HCT116 (cell line): ENCODE measurements around the gene HNF4A. TPM values are rescaled to one million over a fixed set of nuclear protein-coding genes. Genes with fewer than 3 reads are reported as not detected.

ENCODE experiments used
- ATAC-seq: fragments of 200-7000 bp; cut with Tn5 transposase; 2 replicates; pipeline ENCODE4 v1.9.1; 2020; ENCODE audit warnings: mild to moderate bottlenecking, moderate library complexity
- BruUV-seq: library from RNA; stranded (reverse); fragments of 400-500 nt; replicated peaks from 2 replicates; lab custom pipeline; 2021; lab: Mats Ljungman, UMichigan
- CTCF ChIA-PET: fragments of 300-600 bp; sonication (Branson Sonifier 250); formaldehyde crosslinking; loops from one replicate; lab custom pipeline; 2021; ENCODE audit warnings: antibody characterized with exemption; lab: Charles Lee
- POLR2A ChIA-PET: fragments of 300-600, 350-600 bp; sonication (Branson Sonifier 250); formaldehyde crosslinking; loops from one replicate; lab custom pipeline; 2021; ENCODE audit warnings: antibody characterized with exemption; lab: Charles Lee
- RAD21 ChIA-PET, 2 experiments: fragments of 300-600 bp; sonication (Branson Sonifier 250); formaldehyde crosslinking; loops; one replicate each; lab custom pipeline; 2023; ENCODE audit warnings: low total read pairs in 2 of 2; ENCODE audit not compliant: uncharacterized antibody in 2 of 2, unreplicated experiment in 2 of 2, low non-redundant PET in 1 of 2; lab: Charles Lee
- DNase-seq: peaks from one replicate; pipeline ENCODE4 v3.0.0-alpha.2; 2010; ENCODE audit warnings: low read depth, low spot score
- H2AFZ ChIP-seq: fragments of 200-600 bp; shearing (Covaris generic), sonication (generic); 2 replicates; pipeline ENCODE4 v1.6.1; 2017; ENCODE audit warnings: low read depth, mixed run types, mixed read lengths, antibody characterized with exemption, low read length; ENCODE audit not compliant: poor library complexity, severe bottlenecking
- H3K27ac ChIP-seq: 2 replicates; pipeline ENCODE4 v1.5.1; 2012; ENCODE audit warnings: low read depth, low read length
- H3K27me3 ChIP-seq: fragments of 200-600 bp; sonication (generic); 2 replicates; pipeline ENCODE4 v1.6.1; 2016; ENCODE audit warnings: mixed run types, low read length, mixed read lengths; ENCODE audit not compliant: insufficient read depth
- H3K36me3 ChIP-seq, 2 experiments: fragments of 200-500 bp in 1 of 2; fragments of 200-600 bp in 1 of 2; sonication (Bioruptor generic) in 1 of 2; sonication (generic) in 1 of 2; 2 replicates each; pipeline versions ENCODE4 v1.5.1 to v1.6.1; 2014 to 2016; ENCODE audit warnings: low read length in 2 of 2, inconsistent platforms in 1 of 2, mixed read lengths in 1 of 2, mixed run types in 1 of 2; ENCODE audit not compliant: insufficient read depth in 2 of 2, control insufficient read depth in 1 of 2
- H3K4me1 ChIP-seq, 2 experiments: fragments of 200-600 bp in 1 of 2; sonication (generic) in 1 of 2; 2 replicates each; pipeline versions ENCODE4 v1.5.1 to v1.6.1; 2012 to 2017; ENCODE audit warnings: low read length in 2 of 2, inconsistent platforms in 1 of 2, mild to moderate bottlenecking in 1 of 2, mixed read lengths in 1 of 2, mixed run types in 1 of 2, moderate library complexity in 1 of 2; ENCODE audit not compliant: insufficient read depth in 2 of 2, control insufficient read depth in 1 of 2
- H3K4me2 ChIP-seq: fragments of 200-600 bp; sonication (generic); 2 replicates; pipeline ENCODE4 v1.6.1; 2017; ENCODE audit warnings: mixed run types, low read length, mixed read lengths
- H3K4me3 ChIP-seq, 2 experiments: fragments of 200-600 bp in 1 of 2; sonication (generic) in 1 of 2; replicated peaks in 1 of 2; 2 replicates each; pipeline ENCODE4 v1.5.1; 2011 to 2016; ENCODE audit warnings: low read length in 2 of 2, control low read depth in 1 of 2, low read depth in 1 of 2, mild to moderate bottlenecking in 1 of 2, mixed read lengths in 1 of 2, mixed run types in 1 of 2
- H3K79me2 ChIP-seq: fragments of 200-600 bp; sonication (generic); 2 replicates; pipeline ENCODE4 v1.6.1; 2017; ENCODE audit warnings: mild to moderate bottlenecking, mixed run types, low read length, moderate library complexity, mixed read lengths; ENCODE audit not compliant: insufficient read depth
- H3K9ac ChIP-seq: fragments of 200-600 bp; sonication (generic); 2 replicates; pipeline ENCODE4 v1.6.1; 2016; ENCODE audit warnings: low read length, mixed read lengths
- H3K9me2 ChIP-seq: fragments of 200-600 bp; sonication (generic), shearing (Covaris generic); 2 replicates; pipeline ENCODE4 v1.6.1; 2017; ENCODE audit warnings: mixed run types, mild to moderate bottlenecking, moderate library complexity; ENCODE audit not compliant: insufficient read depth
- H3K9me3 ChIP-seq, 2 experiments: fragments of 200-500 bp in 1 of 2; fragments of 200-600 bp in 1 of 2; sonication (Bioruptor generic) in 1 of 2; sonication (generic) in 1 of 2; 2 replicates each; pipeline ENCODE4 v1.6.1; 2014 to 2017; ENCODE audit warnings: low read length in 2 of 2, mixed read lengths in 2 of 2, inconsistent platforms in 1 of 2, low read depth in 1 of 2, mild to moderate bottlenecking in 1 of 2, mixed run types in 1 of 2, moderate library complexity in 1 of 2; ENCODE audit not compliant: control insufficient read depth in 1 of 2, insufficient read depth in 1 of 2
- H4K20me1 ChIP-seq: fragments of 200-600 bp; sonication (generic), shearing (Covaris generic); 2 replicates; pipeline ENCODE4 v1.6.1; 2017; ENCODE audit warnings: mixed run types, mild to moderate bottlenecking, moderate library complexity; ENCODE audit not compliant: insufficient read depth
- ATF3 ChIP-seq: IDR thresholded peaks from 2 replicates; pipeline ENCODE4 v1.6.1; 2012
- CEBPB ChIP-seq: IDR thresholded peaks from 2 replicates; pipeline ENCODE4 v1.6.1; 2012; ENCODE audit warnings: low read depth
- CTCF ChIP-seq, 3 experiments: fragments of 200-600 bp in 1 of 3; sonication (generic) in 1 of 3; IDR thresholded peaks in 2 of 3; conservative IDR thresholded peaks in 1 of 3; 2 replicates each; pipeline ENCODE4 v1.5.1; 2012 to 2017; ENCODE audit warnings: low read depth in 2 of 3, low read length in 2 of 3, antibody characterized with exemption in 1 of 3, borderline replicate concordance in 1 of 3, control low read depth in 1 of 3, mild to moderate bottlenecking in 1 of 3, mixed read lengths in 1 of 3, mixed run types in 1 of 3, moderate library complexity in 1 of 3; ENCODE audit not compliant: insufficient read depth in 1 of 3
- ELF1 ChIP-seq: IDR thresholded peaks from 2 replicates; pipeline ENCODE4 v1.6.1; 2012; ENCODE audit warnings: low read depth, borderline replicate concordance
- EZH2phosphoT487 ChIP-seq: fragments of 200-600 bp; IDR thresholded peaks from 2 replicates; pipeline ENCODE4 v1.6.1; 2018; ENCODE audit warnings: antibody characterized with exemption, borderline replicate concordance
- FOSL1 ChIP-seq: IDR thresholded peaks from 2 replicates; pipeline ENCODE4 v1.6.1; 2012; ENCODE audit warnings: low read depth
- MAX ChIP-seq: IDR thresholded peaks from 2 replicates; pipeline ENCODE4 v1.6.1; 2012
- REST ChIP-seq: IDR thresholded peaks from 2 replicates; pipeline ENCODE4 v1.6.1; 2012; ENCODE audit warnings: low read depth
- SIN3A ChIP-seq: IDR thresholded peaks from 2 replicates; pipeline ENCODE4 v1.6.1; 2012; ENCODE audit warnings: low read depth
- SP1 ChIP-seq: IDR thresholded peaks from 2 replicates; pipeline ENCODE4 v1.6.1; 2012; ENCODE audit warnings: low read depth
- SRF ChIP-seq: IDR thresholded peaks from 2 replicates; pipeline ENCODE4 v1.6.1; 2012; ENCODE audit warnings: low read depth
- TCF7L2 ChIP-seq: IDR thresholded peaks from 2 replicates; pipeline ENCODE4 v1.7.0; 2011; ENCODE audit warnings: borderline replicate concordance, inconsistent platforms; ENCODE audit not compliant: insufficient read depth, insufficient read length; ENCODE audit errors: extremely low read depth
- YY1 ChIP-seq: IDR thresholded peaks from 2 replicates; pipeline ENCODE4 v1.6.1; 2011; ENCODE audit warnings: low read length, low read depth, moderate library complexity, mild to moderate bottlenecking; ENCODE audit not compliant: insufficient replicate concordance; ENCODE audit errors: extremely low read depth
- intact Hi-C: fragments of 100-400 bp; cut with micrococcal nuclease; formaldehyde crosslinking; loops from 2 replicates; pipeline ENCODE4 v1.10.0; 2022
- total RNA-seq: library from RNA; stranded (reverse); gene quantifications from one replicate; pipeline ENCODE4 v1.2.1, GENCODE V29; 2021; ENCODE audit not compliant: unreplicated experiment

HNF4A gene
- total RNA-seq, 1 experiment from 2014 or later, result 7.4 TPM

- H3K4me1 ChIP-seq, result peaks cover 3 to 17% of the 10 kb centered on the region in 2 experiments; a peak in 2 of 4 replicates
- no peak overlapping the region for H2AFZ ChIP-seq
- RAD21 ChIA-PET, result no interaction called here
- intact Hi-C loops, result no loop called here
- H3K4me3 ChIP-seq, result no peak overlapping the region
- peaks cover 13% of the 10 kb centered on the region; the same call in 1 of the 2 replicates for H3K79me2 ChIP-seq
- peaks cover 13 to 20% of the 10 kb centered on the region in 2 experiments; a peak in 3 of 4 replicates for H3K36me3 ChIP-seq
- no peak overlapping the region for H3K9ac ChIP-seq
- DNase-seq (no peak), ATAC-seq (no peak)
- no peaks in the 10 kb centered on the region for H3K9me2 ChIP-seq
- BruUV-seq, result no TSS peak
- H3K9me3 ChIP-seq, result no peaks in the 10 kb centered on the region
- TF ChIP-seq CEBPB (no peak), ATF3 (no peak), SP1 (no peak), FOSL1 (no peak), ELF1 (no peak), YY1 (no peak), MAX (no peak), REST (no peak), SIN3A (no peak), EZH2phosphoT487 (no peak), TCF7L2 (no peak), CTCF (IDR thresholded peaks at IDR 0.05 in 2 of 3, conservative IDR thresholded peaks at IDR 0.05 in 1 of 3; ENCODE audit: borderline replicate concordance in 1 of 3, insufficient read depth in 1 of 3, low read depth in 2 of 3, low read length in 2 of 3) (no peak), SRF (no peak)
- H4K20me1 ChIP-seq, result no peaks in the 10 kb centered on the region
- H3K4me2 ChIP-seq, result no peak overlapping the region
- H3K27me3 ChIP-seq, result no peaks in the 10 kb centered on the region
- CTCF ChIA-PET, result no interaction called here
- H3K27ac ChIP-seq, result no peak overlapping the region
- POLR2A ChIA-PET, result interaction anchor here (0.6 kb wide), 1 partner anchor 38 kb away, joined by 7 read pairs; no protein-coding TSS in a partner anchor
These were observed 124.6 kb downstream of the HNF4A start for GRCh38 chr20:44480097-44480496.
